Activated CD4-positive, alpha-beta T cell treated with anti-CD3 and anti-CD28 coated beads, Interleukin-2, amount 10 ng/mL, durations not matched to agents 24 days and 14 days (primary cell): ENCODE results near the gene PPM1F. TPM values are rescaled to one million over a fixed set of nuclear protein-coding genes. Genes with fewer than 3 reads are reported as not detected.
A peak's percentile ranks its signal among the peaks of the same experiment; 100 is the strongest.

Source experiments
- DNase-seq: peaks from one replicate; pipeline ENCODE4 v3.0.0; 2022
- H3K27ac Mint-ChIP-seq: one replicate; pipeline ENCODE4 v1.8.0; 2022; ENCODE audit warnings: mild to moderate bottlenecking, mixed read lengths
- H3K27me3 Mint-ChIP-seq: one replicate; pipeline ENCODE4 v1.8.0; 2022; ENCODE audit warnings: mixed read lengths
- H3K36me3 Mint-ChIP-seq: one replicate; pipeline ENCODE4 v1.8.0; 2022; ENCODE audit warnings: low read depth, mild to moderate bottlenecking, mixed read lengths
- H3K4me1 Mint-ChIP-seq: one replicate; pipeline ENCODE4 v1.8.0; 2021; ENCODE audit warnings: mixed read lengths
- H3K4me3 Mint-ChIP-seq: one replicate; pipeline ENCODE4 v1.8.0; 2022; ENCODE audit warnings: mild to moderate bottlenecking, moderate library complexity, mixed read lengths
- H3K9me3 Mint-ChIP-seq: one replicate; pipeline ENCODE4 v1.8.0; 2021; ENCODE audit warnings: mixed read lengths
- intact Hi-C: fragments of 100-400 bp; cut with micrococcal nuclease; formaldehyde crosslinking; loops from one replicate; pipeline ENCODE4 v1.15.1; 2023
- total RNA-seq: library from RNA; stranded (reverse); gene quantifications from 2 replicates; pipeline ENCODE4 v1.2.3, GENCODE V29; 2022

PPM1F gene, protein sequence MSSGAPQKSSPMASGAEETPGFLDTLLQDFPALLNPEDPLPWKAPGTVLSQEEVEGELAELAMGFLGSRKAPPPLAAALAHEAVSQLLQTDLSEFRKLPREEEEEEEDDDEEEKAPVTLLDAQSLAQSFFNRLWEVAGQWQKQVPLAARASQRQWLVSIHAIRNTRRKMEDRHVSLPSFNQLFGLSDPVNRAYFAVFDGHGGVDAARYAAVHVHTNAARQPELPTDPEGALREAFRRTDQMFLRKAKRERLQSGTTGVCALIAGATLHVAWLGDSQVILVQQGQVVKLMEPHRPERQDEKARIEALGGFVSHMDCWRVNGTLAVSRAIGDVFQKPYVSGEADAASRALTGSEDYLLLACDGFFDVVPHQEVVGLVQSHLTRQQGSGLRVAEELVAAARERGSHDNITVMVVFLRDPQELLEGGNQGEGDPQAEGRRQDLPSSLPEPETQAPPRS
- 31.0 and 40.1 TPM in 2 replicates for total RNA-seq

DNA sequence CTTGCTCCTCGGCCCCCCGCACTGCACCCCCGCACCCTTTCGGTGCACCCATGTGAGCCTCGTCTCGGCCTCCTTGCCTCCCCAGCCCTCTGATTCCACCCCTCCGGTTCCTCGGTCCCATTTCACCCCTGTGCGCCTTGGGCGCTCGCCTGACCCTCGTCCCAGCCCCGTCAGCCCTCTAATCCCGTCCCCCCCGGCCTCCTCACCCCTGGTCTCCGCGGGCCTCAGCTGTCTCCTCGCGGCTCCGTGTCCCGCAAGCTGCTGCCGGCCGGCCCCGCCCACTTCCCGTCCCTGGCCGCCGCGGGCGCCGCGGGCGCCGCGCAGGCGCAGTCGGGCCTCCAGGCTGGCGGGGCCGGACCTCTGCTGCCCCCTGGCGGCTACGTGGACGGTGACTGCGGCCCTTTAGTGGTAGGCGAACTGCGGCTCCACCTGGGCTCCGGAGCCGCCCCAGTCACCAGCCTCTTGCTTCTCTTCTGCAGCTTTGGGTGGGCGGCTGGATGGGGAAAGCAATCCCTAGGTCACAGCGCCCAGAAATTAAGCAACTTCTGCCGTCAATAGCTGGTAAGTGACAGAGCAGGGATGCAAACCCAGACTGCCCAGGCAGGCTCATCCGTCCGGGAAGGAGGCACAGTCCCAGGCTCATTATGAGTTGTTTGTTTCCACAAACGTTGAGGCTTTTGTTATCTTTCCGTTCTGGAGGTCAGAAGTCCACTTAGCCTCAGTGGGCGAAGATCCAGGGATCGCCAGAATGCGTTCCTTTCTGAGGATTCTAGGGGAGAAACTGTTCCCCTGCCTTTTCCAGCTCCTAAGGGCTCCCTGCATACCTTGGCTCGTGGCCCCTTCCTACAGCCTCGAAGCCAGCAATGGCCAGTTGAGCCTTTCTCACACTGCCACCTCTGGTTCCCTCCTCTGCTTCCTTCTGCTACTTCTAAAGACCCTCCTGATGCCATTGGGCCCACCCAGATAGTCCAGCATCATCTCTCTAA is at the start of gene PPM1F:
Gene PPM1F, minus strand, starts transcription at position 263 of the 986 bp plus-strand sequence. CDS start 6,800 bp downstream, outside the sequence.
- Mint-ChIP-seq H3K4me1 (peaks cover 12% of the 10 kb centered on the region), H3K27ac (peak within 1 kb of the TSS; percentile 73), H3K4me3 (peak within 1 kb of the TSS; percentile 92), H3K9me3 (no peaks in the 10 kb centered on the region), H3K27me3 (no peaks in the 10 kb centered on the region), H3K36me3 (peaks cover 2% of the 10 kb centered on the region)
- intact Hi-C loops, result loop anchor here (1.0 kb wide), 3 partner anchors 11 to 240 kb away; no protein-coding TSS in a partner anchor
- peak; percentile 97 for DNase-seq

DNA sequence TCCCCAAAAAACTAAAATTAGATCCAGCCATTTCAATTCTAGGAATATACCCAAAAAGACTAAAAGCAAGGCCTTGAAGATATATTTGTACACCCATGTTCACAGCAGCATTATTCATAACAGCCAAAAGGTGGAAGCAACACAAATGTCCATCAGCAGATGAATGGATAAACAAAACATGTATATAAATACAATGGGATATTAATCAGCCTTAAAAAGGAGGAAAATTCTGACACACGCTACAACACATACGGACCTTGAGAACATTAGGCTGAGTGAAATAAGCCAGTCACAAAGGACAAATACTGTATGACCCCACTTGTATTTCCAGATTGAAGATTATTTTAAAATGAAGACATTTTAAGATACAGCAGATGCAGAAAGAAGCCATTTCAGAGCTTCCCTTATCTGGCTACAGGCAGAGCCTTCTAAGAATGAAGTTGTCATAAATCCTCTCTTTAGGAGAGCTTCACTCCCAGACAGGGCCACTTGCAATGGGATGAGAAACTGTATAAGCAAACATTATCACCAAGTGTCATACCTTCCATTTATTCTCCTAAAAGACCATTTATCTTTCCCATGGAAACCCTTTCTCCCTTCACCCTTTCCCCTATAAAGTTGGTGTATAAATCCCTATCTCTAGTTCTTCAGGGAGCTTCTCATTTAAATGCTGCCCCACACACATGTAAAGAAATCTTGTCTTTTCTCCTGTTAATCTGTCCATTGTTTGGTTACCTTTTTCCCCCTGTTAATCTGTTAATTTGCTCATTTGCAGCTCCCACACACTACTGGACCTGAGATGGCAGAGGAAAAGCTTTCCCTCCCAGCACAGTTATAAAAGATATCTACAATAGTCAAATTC is 49.2 kb upstream of the PPM1F start:
- intact Hi-C loops, result no loop called here
- Mint-ChIP-seq H3K4me3 (no peak overlapping the region), H3K4me1 (no peaks in the 10 kb centered on the region), H3K9me3 (no peaks in the 10 kb centered on the region), H3K27me3 (peaks cover 13% of the 10 kb centered on the region), H3K27ac (no peak overlapping the region), H3K36me3 (no peaks in the 10 kb centered on the region)
- no peak for DNase-seq

DNA sequence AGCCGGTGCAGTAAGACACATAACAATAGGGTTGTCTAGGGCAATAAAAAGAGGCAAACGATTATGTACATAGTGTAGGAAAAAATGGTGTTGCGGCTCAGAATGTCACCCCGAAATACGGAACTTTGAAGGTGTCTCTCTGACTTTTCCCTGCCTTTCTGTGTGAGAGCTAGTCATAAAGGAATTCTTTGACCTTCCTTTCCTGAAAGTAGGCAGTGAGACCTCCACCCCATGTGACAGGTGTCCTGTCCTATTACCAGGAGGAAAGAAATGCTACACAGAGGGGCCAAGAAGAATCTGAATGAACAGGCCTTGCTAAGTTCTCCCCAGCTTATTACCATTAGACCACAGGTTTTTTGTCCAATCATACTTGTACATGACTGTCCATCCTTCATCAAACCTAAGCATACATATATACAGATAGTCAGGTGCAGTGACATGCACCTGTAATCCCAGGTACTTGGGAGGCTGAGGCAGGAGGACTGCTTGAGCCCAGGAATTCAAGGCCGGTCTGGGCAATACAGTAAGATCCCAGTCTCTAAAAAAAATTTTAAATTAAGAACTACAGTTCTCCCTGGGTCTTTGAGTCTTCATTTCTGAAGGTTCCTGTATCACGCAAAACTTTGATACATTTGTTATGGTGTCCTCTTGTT is 46.1 kb upstream of the PPM1F start:
- Mint-ChIP-seq H3K4me3 (no peak overlapping the region), H3K4me1 (no peaks in the 10 kb centered on the region), H3K27ac (no peak overlapping the region), H3K27me3 (peaks cover 10% of the 10 kb centered on the region), H3K36me3 (no peaks in the 10 kb centered on the region), H3K9me3 (no peaks in the 10 kb centered on the region)
- no peak for DNase-seq
- intact Hi-C loops, result no loop called here

DNA sequence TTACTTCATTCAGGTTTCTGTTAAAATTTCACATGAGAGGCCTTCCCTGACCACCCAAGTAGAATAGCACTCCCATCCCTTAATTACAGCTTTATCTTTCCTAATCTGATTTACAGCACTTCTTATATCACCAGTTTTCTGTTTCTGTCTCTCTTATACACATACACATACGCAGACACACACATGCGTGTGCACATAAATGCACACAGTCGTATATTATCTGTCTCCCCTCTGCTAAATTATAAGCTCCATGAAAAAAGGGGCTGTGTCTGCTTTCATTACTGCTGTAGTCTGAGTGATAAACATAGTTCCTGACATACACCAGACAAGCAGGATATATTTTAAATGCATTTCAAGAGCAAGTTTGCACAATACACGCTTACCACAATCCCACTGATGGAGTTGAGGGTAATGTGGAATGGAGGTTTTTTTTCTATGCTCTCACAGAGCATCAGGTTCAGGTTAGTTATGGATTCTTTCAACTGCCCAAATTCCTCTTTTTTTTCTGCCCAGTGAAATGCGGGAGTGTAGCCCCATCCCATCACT is 43.6 kb upstream of the PPM1F start:
- no peaks in the 10 kb centered on the region for H3K4me1 Mint-ChIP-seq
- intact Hi-C loops, result no loop called here
- no peaks in the 10 kb centered on the region for H3K9me3 Mint-ChIP-seq
- no peak overlapping the region for H3K4me3 Mint-ChIP-seq
- peaks cover 9% of the 10 kb centered on the region for H3K27me3 Mint-ChIP-seq
- no peaks in the 10 kb centered on the region for H3K36me3 Mint-ChIP-seq
- DNase-seq, result no peak
- H3K27ac Mint-ChIP-seq, result no peak overlapping the region

DNA sequence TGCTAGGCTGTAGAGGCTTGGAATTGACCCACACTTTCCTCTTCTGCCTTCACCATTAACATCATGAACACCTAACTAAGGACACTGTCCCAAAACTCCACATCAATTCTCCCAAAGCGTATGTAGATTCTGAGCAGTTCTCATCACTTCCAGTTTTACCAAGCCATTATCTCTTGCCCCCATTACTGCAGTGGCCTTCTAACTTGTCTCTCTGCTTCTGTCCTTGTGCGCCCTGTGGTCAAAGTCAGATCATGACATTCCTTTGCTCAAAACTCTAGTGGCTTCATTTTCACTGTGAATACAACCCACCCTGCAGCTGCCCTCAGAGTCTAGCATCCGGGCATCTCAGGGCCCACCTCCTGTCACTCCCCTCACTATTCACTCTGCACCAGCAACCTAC is 43.0 kb upstream of the PPM1F start:
- Mint-ChIP-seq H3K4me3 (no peak overlapping the region), H3K4me1 (no peaks in the 10 kb centered on the region), H3K27me3 (peaks cover 7% of the 10 kb centered on the region), H3K9me3 (no peaks in the 10 kb centered on the region), H3K36me3 (no peaks in the 10 kb centered on the region), H3K27ac (no peak overlapping the region)
- no peak for DNase-seq
- intact Hi-C loops, result no loop called here

DNA sequence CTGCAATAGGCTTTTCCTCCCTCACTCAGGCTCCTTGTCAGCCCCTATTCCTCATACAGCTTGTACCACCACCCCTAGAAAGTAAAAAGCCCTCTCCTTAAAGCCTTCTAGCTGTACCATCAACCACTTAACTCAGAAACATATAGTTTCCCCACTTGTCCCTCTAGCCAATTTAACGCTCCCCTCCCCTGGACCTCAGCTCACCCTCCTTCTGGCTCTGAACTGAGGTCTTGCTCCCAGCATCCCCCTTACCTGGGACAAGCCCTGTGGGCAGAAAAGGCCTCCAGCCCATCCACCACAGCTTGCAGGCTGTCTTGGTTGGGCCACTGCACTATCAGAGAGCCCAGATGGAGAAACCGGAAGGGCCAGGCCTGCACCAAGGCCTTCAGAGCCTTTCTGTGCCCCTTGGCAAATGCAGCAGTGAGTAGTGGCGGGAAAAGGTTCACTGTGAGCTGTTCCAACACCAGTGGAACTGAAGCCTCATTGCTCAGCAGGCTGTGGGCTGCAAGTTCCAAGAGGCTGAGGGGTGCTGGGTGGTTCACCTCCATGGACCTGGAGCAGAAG is 42.3 kb upstream of the PPM1F start:
- Mint-ChIP-seq H3K27me3 (peaks cover 2% of the 10 kb centered on the region), H3K9me3 (no peaks in the 10 kb centered on the region), H3K4me3 (no peak overlapping the region), H3K36me3 (no peaks in the 10 kb centered on the region), H3K27ac (no peak overlapping the region), H3K4me1 (no peaks in the 10 kb centered on the region)
- no peak for DNase-seq
- intact Hi-C loops, result no loop called here

DNA sequence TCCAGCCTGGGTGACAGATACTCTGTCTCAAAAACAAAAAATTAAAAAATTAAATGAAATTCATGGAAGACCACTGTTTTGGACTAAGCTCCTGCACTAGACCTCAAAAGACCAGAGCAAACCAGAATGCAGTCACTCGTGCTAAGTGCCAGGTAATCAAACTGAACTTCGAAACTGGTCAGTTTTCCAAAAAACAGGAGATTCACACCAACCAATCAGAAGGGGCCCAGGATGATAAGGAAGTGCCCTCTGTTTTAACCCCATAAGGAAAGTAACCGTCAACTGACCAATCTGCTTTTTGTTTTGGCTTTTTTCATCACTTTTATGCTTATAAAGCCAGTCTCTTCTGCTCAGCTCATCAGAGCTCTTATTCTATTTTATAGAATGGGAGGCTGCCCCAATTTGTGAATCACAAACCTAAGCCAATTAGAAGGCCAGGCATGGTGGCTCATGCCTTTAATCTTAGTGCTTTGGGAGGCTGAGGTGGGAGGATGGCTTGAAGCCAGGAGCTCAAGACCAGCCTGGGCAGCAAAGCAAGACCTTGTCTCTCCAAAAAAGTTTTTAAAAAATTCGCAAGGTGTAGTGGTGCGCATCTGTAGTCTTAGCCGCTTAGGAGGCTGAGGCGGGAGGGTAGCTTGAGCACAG is 40.1 kb upstream of the PPM1F start:
- intact Hi-C loops, result no loop called here
- no peak overlapping the region for H3K4me3 Mint-ChIP-seq

DNA sequence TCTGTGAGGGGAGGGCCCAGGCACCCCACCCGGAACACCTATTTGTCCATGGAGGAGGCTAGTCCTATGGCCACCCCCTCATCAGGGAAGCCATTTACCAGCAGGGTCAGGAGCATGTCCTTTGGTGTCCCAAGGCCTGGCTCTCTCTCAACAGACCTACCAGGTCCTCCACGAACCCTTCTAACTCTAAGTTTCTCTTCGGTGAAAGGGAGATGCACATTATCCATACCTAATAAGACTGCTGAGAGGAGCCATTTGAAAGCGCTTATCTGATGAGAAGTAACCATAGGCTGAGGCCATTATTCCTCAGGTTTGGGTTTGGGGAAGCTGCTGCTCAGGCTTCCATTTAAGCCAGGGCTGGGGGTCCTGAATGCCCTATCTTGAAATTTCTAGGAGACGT is 39.1 kb upstream of the PPM1F start:
- Mint-ChIP-seq H3K4me3 (no peak overlapping the region), H3K4me1 (no peaks in the 10 kb centered on the region), H3K27ac (no peak overlapping the region), H3K9me3 (no peaks in the 10 kb centered on the region), H3K36me3 (no peaks in the 10 kb centered on the region), H3K27me3 (no peaks in the 10 kb centered on the region)
- intact Hi-C loops, result no loop called here
- no peak for DNase-seq

More for the DNA sequence above, 40.1 kb upstream of the PPM1F start:
- Mint-ChIP-seq H3K27me3 (no peaks in the 10 kb centered on the region), H3K27ac (no peak overlapping the region), H3K36me3 (no peaks in the 10 kb centered on the region), H3K9me3 (no peaks in the 10 kb centered on the region), H3K4me1 (no peaks in the 10 kb centered on the region)
- no peak for DNase-seq

DNA sequence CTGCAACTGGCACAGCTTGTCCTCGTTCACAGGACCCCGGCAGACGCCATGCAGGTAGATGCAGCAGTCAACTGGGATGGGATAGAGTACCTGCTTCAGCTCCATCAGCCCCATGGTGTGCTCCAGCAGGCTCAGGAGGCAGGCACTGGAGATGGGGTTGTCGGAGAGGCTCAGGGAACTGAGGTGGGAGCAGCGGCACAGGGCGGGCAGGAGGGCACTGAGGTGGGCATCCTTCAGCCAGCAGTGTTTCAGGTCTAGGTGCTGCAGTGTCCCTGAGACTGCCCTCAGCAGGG is 38.6 kb upstream of the PPM1F start:
- Mint-ChIP-seq H3K4me3 (no peak overlapping the region), H3K27me3 (no peaks in the 10 kb centered on the region), H3K27ac (no peak overlapping the region), H3K4me1 (no peaks in the 10 kb centered on the region), H3K36me3 (no peaks in the 10 kb centered on the region), H3K9me3 (no peaks in the 10 kb centered on the region)
- DNase-seq, result no peak
- intact Hi-C loops, result no loop called here

DNA sequence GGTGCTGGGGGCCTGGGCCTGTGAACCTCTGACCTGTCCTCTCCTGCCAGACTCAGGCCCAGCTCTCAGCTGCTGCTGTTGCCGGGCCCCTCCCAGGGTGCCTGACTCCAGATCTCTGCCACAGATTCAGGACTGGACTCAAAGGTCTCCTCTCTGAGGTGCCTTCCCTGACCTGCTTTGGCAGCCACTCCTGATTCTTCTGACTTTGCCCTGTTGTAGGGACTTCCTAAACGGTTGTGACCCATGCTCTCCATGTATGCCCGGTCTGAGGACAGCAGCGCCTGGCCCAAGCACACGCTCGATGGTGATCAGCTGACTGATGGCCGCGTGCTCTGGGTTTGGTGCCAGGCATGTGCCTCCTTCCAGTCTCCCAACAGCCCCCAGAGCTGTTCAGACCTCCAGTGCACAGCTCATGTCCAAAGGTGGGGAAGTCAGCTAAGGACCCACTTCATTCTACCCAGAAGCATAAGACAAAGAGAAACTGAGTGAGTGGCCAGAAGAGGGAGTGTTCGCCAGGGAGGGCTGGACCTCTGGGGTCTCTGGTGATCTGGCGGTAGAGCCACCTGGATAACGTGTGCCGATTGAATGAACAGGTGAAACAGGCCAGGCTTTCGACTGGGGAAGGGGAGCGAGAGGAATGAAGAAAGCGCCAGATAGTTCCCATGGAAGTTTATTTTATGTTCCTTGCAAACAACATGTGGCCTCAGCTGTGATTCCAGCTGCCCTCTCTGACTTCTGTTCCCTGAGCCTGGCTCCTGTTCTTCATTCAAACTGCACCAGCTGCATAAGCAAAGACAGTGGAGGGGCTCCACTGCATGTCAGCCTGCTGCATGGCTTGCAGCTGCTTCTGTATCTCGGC is 38.0 kb upstream of the PPM1F start:
- Mint-ChIP-seq H3K36me3 (no peaks in the 10 kb centered on the region), H3K27ac (no peak overlapping the region), H3K27me3 (no peaks in the 10 kb centered on the region), H3K9me3 (no peaks in the 10 kb centered on the region), H3K4me1 (no peaks in the 10 kb centered on the region), H3K4me3 (no peak overlapping the region)
- DNase-seq, result no peak
- intact Hi-C loops, result no loop called here

DNA sequence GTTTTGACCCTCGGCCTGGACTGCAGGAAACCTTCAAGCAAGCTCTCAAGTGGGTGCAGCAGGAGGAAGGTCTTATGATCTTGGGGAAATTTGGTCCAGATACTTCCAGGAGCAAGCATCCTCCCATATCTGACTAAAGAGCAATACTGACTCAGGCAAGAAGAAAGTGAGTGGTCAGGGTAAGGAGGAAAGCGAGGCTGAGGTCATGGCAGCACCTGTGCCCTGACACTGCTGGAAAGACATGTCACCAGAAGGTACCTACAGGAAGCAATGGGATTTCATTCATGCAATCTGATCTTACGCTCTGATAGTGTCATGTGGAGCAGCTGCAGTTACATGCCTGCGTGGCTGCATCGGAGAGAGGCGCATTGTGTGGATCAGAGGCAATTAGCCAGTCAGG is 36.4 kb upstream of the PPM1F start:
- no peaks in the 10 kb centered on the region for H3K36me3 Mint-ChIP-seq
- H3K27me3 Mint-ChIP-seq, result no peaks in the 10 kb centered on the region
- no peaks in the 10 kb centered on the region for H3K9me3 Mint-ChIP-seq
- H3K4me1 Mint-ChIP-seq, result no peaks in the 10 kb centered on the region
- H3K4me3 Mint-ChIP-seq, result no peak overlapping the region
- intact Hi-C loops, result no loop called here
- no peak overlapping the region for H3K27ac Mint-ChIP-seq
- DNase-seq, result no peak

DNA sequence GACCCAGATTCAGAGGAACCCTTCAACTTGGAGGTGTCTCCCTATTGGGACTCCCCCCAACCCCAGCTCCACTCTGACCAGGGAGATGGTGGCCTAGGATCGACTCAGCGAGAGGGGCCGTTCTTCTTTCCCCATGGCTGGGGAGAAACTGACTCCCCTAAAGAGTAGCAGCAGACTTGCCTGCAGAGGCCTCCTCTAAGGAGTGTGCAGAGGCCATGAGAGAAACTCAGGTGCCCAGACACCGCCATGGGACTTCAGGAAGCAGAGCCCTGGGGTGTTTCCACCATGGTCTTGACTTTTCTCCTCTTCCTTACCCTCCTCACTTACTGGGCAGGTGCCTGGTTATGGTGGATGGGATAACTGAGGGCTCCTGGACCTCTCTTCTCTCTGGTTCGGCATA is 32.6 kb upstream of the PPM1F start:
- Mint-ChIP-seq H3K27me3 (no peaks in the 10 kb centered on the region), H3K36me3 (no peaks in the 10 kb centered on the region), H3K4me1 (peaks cover 13% of the 10 kb centered on the region), H3K4me3 (no peak overlapping the region), H3K9me3 (no peaks in the 10 kb centered on the region), H3K27ac (no peak overlapping the region)
- intact Hi-C loops, result no loop called here
- no peak for DNase-seq
